Breast epithelium (tissue), 3 donors: ENCODE results near the gene ZNF823.

ENCODE experiments used
- CTCF ChIP-seq, 3 donors: fragments of 450-650 bp; IDR thresholded peaks; one replicate each; pipeline ENCODE4 v1.5.1; 2016 to 2017; ENCODE audit warnings: antibody characterized with exemption in 3 of 3, mild to moderate bottlenecking in 3 of 3, moderate library complexity in 3 of 3
- POLR2A ChIP-seq: fragments of 450-650 bp; IDR thresholded peaks from one replicate; pipeline ENCODE4 v1.6.1; 2016; ENCODE audit warnings: antibody characterized with exemption, mild to moderate bottlenecking, moderate library complexity

GRCh38 chr19:11704626-11705025, 34.1 kb downstream of the ZNF823 start:
- no peak for TF ChIP-seq CTCF (IDR thresholded peaks at IDR 0.05)
- TF ChIP-seq POLR2A, result no peak
